WTC11 (cell line): ENCODE data around the gene SPEM2. TPM values are rescaled to one million over a fixed set of nuclear protein-coding genes. Genes with fewer than 3 reads are reported as not detected.

ENCODE experiments used
- ATAC-seq: fragments of 200-7000 bp; cut with Tn5 transposase; 2 replicates; pipeline ENCODE4 v1.10.0; 2021; ENCODE audit warnings: mild to moderate bottlenecking, moderate library complexity
- CTCF ChIA-PET: fragments of 300-600 bp; sonication (Branson Sonifier 250); formaldehyde crosslinking; loops from one replicate; lab custom pipeline; 2021; ENCODE audit warnings: antibody characterized with exemption; lab: Charles Lee
- POLR2A ChIA-PET: fragments of 350-600 bp; sonication (Branson Sonifier 250); formaldehyde crosslinking; loops from one replicate; lab custom pipeline; 2021; ENCODE audit warnings: antibody characterized with exemption; lab: Charles Lee
- DNase-seq: peaks from one replicate; pipeline ENCODE4 v3.0.0; 2021; ENCODE audit warnings: low spot score
- H3K27ac Mint-ChIP-seq: 2 replicates; pipeline ENCODE4 v1.8.0; 2021; ENCODE audit warnings: mixed read lengths
- H3K27me3 Mint-ChIP-seq: 2 replicates; pipeline ENCODE4 v1.8.0; 2021; ENCODE audit warnings: low read depth, mild to moderate bottlenecking, moderate library complexity, mixed read lengths
- H3K36me3 Mint-ChIP-seq: 2 replicates; pipeline ENCODE4 v1.8.0; 2021; ENCODE audit warnings: mixed read lengths
- H3K4me1 Mint-ChIP-seq: 2 replicates; pipeline ENCODE4 v1.8.0; 2022; ENCODE audit warnings: mixed read lengths
- H3K4me3 Mint-ChIP-seq: 2 replicates; pipeline ENCODE4 v1.8.0; 2021; ENCODE audit warnings: mild to moderate bottlenecking, moderate library complexity, mixed read lengths
- H3K9me3 Mint-ChIP-seq: 2 replicates; pipeline ENCODE4 v1.8.0; 2021; ENCODE audit warnings: mixed read lengths
- CREM ChIP-seq: sonication (generic); formaldehyde crosslinking; IDR thresholded peaks from 2 replicates; pipeline ENCODE4 v1.8.1; 2022; ENCODE audit warnings: mild to moderate bottlenecking, missing genetic modification reagents, moderate library complexity
- HMGA2 ChIP-seq: fragments of 250-450 bp; sonication (Bioruptor Pico); IDR thresholded peaks from 2 replicates; pipeline ENCODE4 v1.4.0; 2021; ENCODE audit warnings: mild to moderate bottlenecking, moderate library complexity
- HMGXB4 ChIP-seq: sonication (generic); formaldehyde crosslinking; IDR thresholded peaks from 2 replicates; pipeline ENCODE4 v1.8.1; 2023; ENCODE audit warnings: mild to moderate bottlenecking, moderate library complexity, missing genetic modification reagents
- JUN ChIP-seq: sonication (generic); formaldehyde crosslinking; IDR thresholded peaks from 2 replicates; pipeline ENCODE4 v1.8.0; 2023; ENCODE audit warnings: mild to moderate bottlenecking, missing genetic modification reagents
- MXD4 ChIP-seq: fragments of 250-450 bp; sonication (Bioruptor Pico); IDR thresholded peaks from 2 replicates; pipeline ENCODE4 v1.8.0; 2021; ENCODE audit warnings: mild to moderate bottlenecking, moderate library complexity, borderline replicate concordance
- NR1H2 ChIP-seq: sonication (generic); formaldehyde crosslinking; IDR thresholded peaks from 2 replicates; pipeline ENCODE4 v1.9.0; 2021; ENCODE audit warnings: mild to moderate bottlenecking, moderate library complexity, missing genetic modification reagents
- PRDM15 ChIP-seq: sonication (generic); formaldehyde crosslinking; IDR thresholded peaks from 2 replicates; pipeline ENCODE4 v1.8.0; 2022; ENCODE audit warnings: missing genetic modification reagents
- TCF7 ChIP-seq: sonication (generic); formaldehyde crosslinking; IDR thresholded peaks from 2 replicates; pipeline ENCODE4 v1.8.0; 2022; ENCODE audit warnings: mild to moderate bottlenecking, low read depth, missing genetic modification reagents, moderate library complexity
- TEAD1 ChIP-seq: sonication (generic); formaldehyde crosslinking; IDR thresholded peaks from 2 replicates; pipeline ENCODE4 v1.8.0; 2022; ENCODE audit warnings: mild to moderate bottlenecking, missing genetic modification reagents
- TEAD4 ChIP-seq: sonication (generic); formaldehyde crosslinking; IDR thresholded peaks from 2 replicates; pipeline ENCODE4 v1.8.0; 2022; ENCODE audit warnings: mild to moderate bottlenecking, missing genetic modification reagents
- ZNF219 ChIP-seq: sonication (generic); formaldehyde crosslinking; IDR thresholded peaks from 2 replicates; pipeline ENCODE4 v1.8.0; 2023; ENCODE audit warnings: missing genetic modification reagents, mild to moderate bottlenecking, borderline replicate concordance
- ZNF317 ChIP-seq: sonication (generic); formaldehyde crosslinking; IDR thresholded peaks from 2 replicates; pipeline ENCODE4 v1.8.1; 2023; ENCODE audit warnings: low read depth, mild to moderate bottlenecking, moderate library complexity, missing genetic modification reagents, borderline replicate concordance
- total RNA-seq: library from RNA; stranded (reverse); gene quantifications from 3 replicates; pipeline ENCODE4 v1.2.3, GENCODE V29; 2021
- TF ChIP-seq, protein P1 (sequence below): sonication (generic); formaldehyde crosslinking; IDR thresholded peaks from 2 replicates; pipeline ENCODE4 v1.8.1; 2022; ENCODE audit warnings: mild to moderate bottlenecking, missing genetic modification reagents, moderate library complexity, borderline replicate concordance
- TF ChIP-seq, protein P2 (sequence below): fragments of 250-450 bp; sonication (Bioruptor Pico); conservative IDR thresholded peaks from 2 replicates; pipeline ENCODE4 v1.9.0; 2021; ENCODE audit warnings: mild to moderate bottlenecking

The SPEM2 gene
- total RNA-seq, 1 experiment from 2014 or later: 0.13 TPM

DNA sequence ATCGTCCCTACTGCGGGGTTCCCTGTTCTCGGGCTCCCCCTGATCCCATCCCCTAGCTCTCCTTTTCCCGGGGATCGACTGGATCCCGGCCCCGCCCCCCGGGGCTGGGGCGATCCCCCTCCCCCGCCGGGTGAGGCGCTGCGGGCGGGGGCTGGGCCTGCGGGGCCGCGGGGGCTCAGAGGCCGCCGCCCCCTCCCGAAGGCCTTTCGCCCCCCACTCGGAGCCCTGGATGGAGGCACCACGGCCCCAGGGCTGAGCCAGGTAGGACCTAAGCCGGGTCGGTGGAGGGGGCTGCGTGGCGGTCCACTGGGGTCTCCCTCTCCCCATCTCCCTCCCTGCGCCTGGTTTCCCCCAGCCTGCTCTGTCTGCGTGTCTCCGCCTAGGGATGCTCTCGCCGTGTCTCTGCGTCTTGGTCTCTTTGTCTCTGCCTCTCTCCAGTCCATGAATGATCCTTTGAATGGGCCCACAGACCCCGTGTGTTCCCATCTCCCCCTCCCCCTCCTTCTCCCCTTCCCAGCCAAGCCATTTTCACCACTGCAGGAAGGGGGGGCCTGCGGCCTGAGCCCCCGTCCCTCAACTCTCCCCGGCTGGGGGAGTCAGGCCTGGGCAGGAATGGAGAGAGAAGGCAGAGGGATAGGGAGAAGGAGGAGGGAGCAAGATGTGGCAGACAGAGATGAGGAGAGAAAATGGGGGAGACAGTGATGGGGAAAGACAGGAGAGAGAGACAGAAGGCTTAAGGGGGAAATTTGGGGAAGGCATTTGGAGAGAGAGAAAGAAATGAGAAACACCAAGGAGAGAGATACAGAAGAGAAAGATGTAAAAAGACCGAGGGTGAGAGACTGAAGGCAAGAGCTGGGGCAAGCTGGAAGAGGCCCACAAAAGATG, 19.8 kb upstream of the SPEM2 start:
- no peak for DNase-seq

GRCh38 chr17:7406235-7406825, 19.1 kb upstream of the SPEM2 start:
- DNase-seq (no peak), ATAC-seq (no peak)
- TF ChIP-seq JUN (CRISPR knock-in tag) (no peak), ZNF219 (CRISPR knock-in tag) (no peak), PRDM15 (CRISPR knock-in tag) (no peak), ZNF317 (CRISPR knock-in tag) (no peak), NR1H2 (CRISPR knock-in tag) (no peak), HMGA2 (CRISPR knock-in tag) (no peak), HMGXB4 (CRISPR knock-in tag) (no peak)
- TF ChIP-seq, protein P1, sequence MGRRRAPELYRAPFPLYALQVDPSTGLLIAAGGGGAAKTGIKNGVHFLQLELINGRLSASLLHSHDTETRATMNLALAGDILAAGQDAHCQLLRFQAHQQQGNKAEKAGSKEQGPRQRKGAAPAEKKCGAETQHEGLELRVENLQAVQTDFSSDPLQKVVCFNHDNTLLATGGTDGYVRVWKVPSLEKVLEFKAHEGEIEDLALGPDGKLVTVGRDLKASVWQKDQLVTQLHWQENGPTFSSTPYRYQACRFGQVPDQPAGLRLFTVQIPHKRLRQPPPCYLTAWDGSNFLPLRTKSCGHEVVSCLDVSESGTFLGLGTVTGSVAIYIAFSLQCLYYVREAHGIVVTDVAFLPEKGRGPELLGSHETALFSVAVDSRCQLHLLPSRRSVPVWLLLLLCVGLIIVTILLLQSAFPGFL (CRISPR knock-in tag): no peak
- Mint-ChIP-seq H3K27me3 (no peaks in the 10 kb centered on the region; the same call in 1 of the 2 replicates), H3K36me3 (peaks cover 20% of the 10 kb centered on the region), H3K9me3 (no peaks in the 10 kb centered on the region), H3K4me3 (peak overlapping the region; percentile 85), H3K4me1 (peaks cover 30% of the 10 kb centered on the region), H3K27ac (no peak overlapping the region)
- POLR2A ChIA-PET: interaction anchor here (0.8 to 1.2 kb wide), 2 partner anchors 12 to 77 kb away, joined by 3 to 4 read pairs; partner anchors contain the start of gene PLSCR3
- CTCF ChIA-PET: interaction anchor here (0.6 to 3.5 kb wide), 10 partner anchors 13 to 361 kb away, joined by 3 to 25 read pairs (median 4); partner anchors contain the start of gene PLSCR3

More for the DNA sequence above, 19.8 kb upstream of the SPEM2 start:
- peak overlapping the region; percentile 87; the same call in 1 of the 2 replicates for H3K27ac Mint-ChIP-seq
- H3K4me3 Mint-ChIP-seq: peak overlapping the region; percentile 85
- peaks cover 20% of the 10 kb centered on the region for H3K36me3 Mint-ChIP-seq
- ChIA-PET POLR2A (interaction anchor here (2.5 kb wide), 1 partner anchor 31 kb away, joined by 38 read pairs; the partner anchor contains the start of gene TMEM102), CTCF (interaction anchor here (0.7 to 3.5 kb wide), 14 partner anchors 11 to 360 kb away, joined by 3 to 59 read pairs (median 9); partner anchors contain the start of genes PLSCR3 and TMEM102)
- no peaks in the 10 kb centered on the region; the same call in 1 of the 2 replicates for H3K27me3 Mint-ChIP-seq
- no peaks in the 10 kb centered on the region for H3K9me3 Mint-ChIP-seq
- no peak for ATAC-seq
- H3K4me1 Mint-ChIP-seq: peaks cover 30% of the 10 kb centered on the region
- TF ChIP-seq, protein P2, sequence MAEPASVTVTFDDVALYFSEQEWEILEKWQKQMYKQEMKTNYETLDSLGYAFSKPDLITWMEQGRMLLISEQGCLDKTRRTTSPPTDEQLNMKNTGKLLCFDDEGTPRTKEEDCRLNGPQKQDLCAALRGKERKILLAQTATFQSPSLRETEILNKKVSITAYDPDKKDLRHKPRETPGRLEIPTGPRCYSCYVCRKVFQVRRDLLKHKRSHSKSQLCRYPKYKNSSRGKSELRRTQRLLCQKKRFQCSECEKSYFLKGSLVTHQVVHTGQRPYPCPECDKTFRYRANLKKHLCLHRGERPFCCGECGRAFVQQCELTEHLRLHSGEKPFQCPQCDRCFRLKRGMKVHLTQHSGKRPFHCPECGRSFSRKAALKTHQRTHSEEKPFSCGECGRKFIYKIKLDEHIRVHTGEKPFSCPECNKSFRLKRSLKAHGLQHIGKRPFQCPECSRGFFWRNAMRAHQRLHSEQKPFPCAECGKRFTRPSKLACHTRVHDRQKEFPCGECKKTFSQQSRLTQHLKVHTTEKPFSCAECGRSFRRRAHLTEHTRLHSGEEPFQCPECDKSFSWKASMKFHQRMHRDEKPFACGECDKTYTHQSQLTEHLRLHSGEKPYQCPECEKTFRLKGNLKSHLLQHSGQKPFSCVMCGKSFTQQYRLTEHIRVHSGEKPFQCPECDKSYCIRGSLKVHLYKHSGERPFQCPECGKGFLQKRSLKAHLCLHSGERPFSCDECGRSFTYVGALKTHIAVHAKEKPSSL (CRISPR knock-in tag): no peak
- TF ChIP-seq HMGXB4 (CRISPR knock-in tag): 0 out of 2 replicates have a peak, but pooled peaks have one; percentile 13
- no peak for TF ChIP-seq CREM
- TF ChIP-seq TCF7 (CRISPR knock-in tag): no peak
- 0 out of 2 replicates have a peak, but pooled peaks have one; percentile 24 for TF ChIP-seq TEAD1 (CRISPR knock-in tag)
- TF ChIP-seq TEAD4 (CRISPR knock-in tag): no peak
- no peak for TF ChIP-seq MXD4 (CRISPR knock-in tag)
